ENCODE measurements around the gene HSPB1. TPM values are rescaled to one million over a fixed set of nuclear protein-coding genes. Genes with fewer than 3 reads are reported as not detected.
"Not testable (repeated sequence)": the region's sequence is repeated elsewhere in the genome, so short reads cannot be mapped to it uniquely, and the experiment has no call there.

The HSPB1 gene
- total RNA-seq, 4 donors from 2014 or later, result 178 to 353 (median 267) TPM

DNA sequence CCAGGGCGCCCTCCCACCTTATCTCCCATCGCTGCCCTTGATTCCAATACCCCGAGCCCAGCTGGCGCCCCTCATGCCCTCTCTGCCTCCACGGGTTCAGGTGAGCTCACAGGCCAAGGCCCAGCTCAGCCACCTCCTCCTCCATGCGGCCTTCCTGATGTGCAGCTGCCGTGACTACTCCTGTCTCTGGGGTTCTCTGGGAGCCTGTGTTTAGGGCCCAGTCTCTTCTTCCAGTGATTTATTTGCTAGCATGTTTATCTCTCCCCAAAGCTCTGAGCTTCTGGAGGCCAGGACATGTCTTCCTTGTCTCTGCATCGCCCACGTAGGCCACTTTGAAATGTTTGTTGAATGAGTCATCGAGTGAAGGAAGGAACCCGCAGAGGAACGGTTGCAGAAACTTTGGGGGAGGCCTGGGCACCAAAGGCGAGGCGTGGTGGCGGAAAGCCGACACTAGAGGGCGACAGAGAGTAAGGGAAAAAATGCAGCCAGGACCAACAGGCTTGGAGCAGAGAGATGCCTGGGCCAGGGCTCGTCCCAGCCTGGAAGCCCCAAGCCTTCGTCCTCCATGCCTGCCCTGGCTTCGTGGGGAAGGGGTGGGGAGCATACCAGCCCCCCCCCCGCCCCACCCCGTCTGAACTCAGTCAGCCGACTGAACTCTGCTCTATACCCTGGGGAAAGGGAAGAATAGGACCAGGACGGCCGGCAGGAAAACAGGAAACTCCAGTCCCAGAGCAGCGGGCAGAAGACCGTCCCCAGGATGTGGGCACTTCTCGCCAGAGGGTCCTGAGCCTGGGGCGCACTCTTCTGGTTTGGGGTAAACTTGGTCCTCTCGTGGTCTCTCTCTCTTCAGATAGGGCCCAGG, 10.9 kb upstream of the HSPB1 start:
- DNase-seq (ENCODE audit: low spot score), result peak; percentile 93
- TF ChIP-seq, protein P1, sequence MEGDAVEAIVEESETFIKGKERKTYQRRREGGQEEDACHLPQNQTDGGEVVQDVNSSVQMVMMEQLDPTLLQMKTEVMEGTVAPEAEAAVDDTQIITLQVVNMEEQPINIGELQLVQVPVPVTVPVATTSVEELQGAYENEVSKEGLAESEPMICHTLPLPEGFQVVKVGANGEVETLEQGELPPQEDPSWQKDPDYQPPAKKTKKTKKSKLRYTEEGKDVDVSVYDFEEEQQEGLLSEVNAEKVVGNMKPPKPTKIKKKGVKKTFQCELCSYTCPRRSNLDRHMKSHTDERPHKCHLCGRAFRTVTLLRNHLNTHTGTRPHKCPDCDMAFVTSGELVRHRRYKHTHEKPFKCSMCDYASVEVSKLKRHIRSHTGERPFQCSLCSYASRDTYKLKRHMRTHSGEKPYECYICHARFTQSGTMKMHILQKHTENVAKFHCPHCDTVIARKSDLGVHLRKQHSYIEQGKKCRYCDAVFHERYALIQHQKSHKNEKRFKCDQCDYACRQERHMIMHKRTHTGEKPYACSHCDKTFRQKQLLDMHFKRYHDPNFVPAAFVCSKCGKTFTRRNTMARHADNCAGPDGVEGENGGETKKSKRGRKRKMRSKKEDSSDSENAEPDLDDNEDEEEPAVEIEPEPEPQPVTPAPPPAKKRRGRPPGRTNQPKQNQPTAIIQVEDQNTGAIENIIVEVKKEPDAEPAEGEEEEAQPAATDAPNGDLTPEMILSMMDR (IDR thresholded peaks at IDR 0.05), result peak in 2 of 3 donors; percentile 42 to 78
- ATAC-seq (ENCODE audit: low FRiP score), result peak; percentile 87

- TF ChIP-seq, protein P1 (IDR thresholded peaks at IDR 0.05), result no peak
- ATAC-seq (ENCODE audit: low FRiP score), result peak; percentile 5
- no peak for DNase-seq (ENCODE audit: low spot score)
These were observed 10.3 kb upstream of the HSPB1 start for GRCh38 chr7:76292213-76292573.

GRCh38 chr7:76292911-76293310, 9.6 kb upstream of the HSPB1 start:
- not testable (repeated sequence) for DNase-seq (ENCODE audit: low spot score); ATAC-seq (ENCODE audit: low FRiP score)

GRCh38 chr7:76293407-76293901, 9.0 kb upstream of the HSPB1 start:
- TF ChIP-seq, protein P1 (IDR thresholded peaks at IDR 0.05), result no peak
- no peak for DNase-seq (ENCODE audit: low spot score)

DNA sequence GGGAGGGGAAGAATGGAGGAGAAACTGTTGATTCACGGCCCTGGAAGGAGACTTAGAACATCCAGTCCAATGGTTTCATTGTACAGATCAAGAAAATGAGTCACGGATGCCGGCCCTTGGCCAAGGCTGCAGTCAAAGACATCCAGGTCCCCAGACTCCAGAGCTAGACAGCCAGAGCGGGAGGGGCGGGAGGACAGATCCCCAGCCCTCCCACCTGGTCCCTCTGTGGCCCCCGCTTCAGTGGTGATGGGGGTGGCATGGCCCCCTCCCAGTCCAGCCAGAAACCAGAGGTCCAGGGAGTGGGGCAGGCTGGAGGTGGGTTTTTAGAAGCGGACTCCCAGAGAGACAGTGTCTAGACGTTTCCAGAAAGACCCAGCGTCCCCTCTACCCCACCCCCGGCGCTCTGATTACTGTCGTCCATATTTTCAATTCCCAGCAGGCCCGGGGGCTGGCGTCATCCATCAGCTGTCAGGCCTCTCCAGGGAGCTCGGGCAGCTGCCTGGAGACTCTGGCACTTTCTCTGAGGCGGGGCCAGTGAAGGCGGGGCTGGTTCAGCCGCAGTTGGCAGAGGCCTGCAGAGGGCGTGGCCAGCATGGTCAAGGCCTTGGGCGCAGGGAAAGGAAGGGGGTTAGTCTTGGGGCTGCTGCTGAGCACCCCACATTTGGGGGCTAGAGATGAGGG, 8.0 kb upstream of the HSPB1 start:
- TF ChIP-seq, protein P1 (IDR thresholded peaks at IDR 0.05), result no peak
- ATAC-seq (ENCODE audit: low FRiP score), result peak; percentile 82
- DNase-seq (ENCODE audit: low spot score), result peak; percentile 82

More at GRCh38 chr7:76293407-76293901, 9.0 kb upstream of the HSPB1 start:
- ATAC-seq (ENCODE audit: low FRiP score), result no peak

GRCh38 chr7:76296743-76297740, 5.4 kb upstream of the HSPB1 start:
- peak; percentile 37 for ATAC-seq (ENCODE audit: low FRiP score)
- TF ChIP-seq, protein P1 (IDR thresholded peaks at IDR 0.05), result no peak
- DNase-seq (ENCODE audit: low spot score), result no peak

Measured in omental fat pad (tissue), 4 donors.